Measurements from ENCODE around the gene PHLDA2. TPM values are rescaled to one million over a fixed set of nuclear protein-coding genes. Genes with fewer than 3 reads are reported as not detected.

Gene PHLDA2
- polyA plus RNA-seq (2013, experiment 1 of 2), result 272 TPM
- polyA plus RNA-seq (2013, experiment 2 of 2), result 276 TPM

- peak within 1 kb of the TSS; percentile 91 for H2BK15ac ChIP-seq (ENCODE audit: low read depth, poor library complexity, severe bottlenecking)
- H2AK5ac ChIP-seq (ENCODE audit: low read length, severe bottlenecking), result peak within 1 kb of the TSS; percentile 79
- peak within 1 kb of the TSS; percentile 84 to 91 for H3K4me3 ChIP-seq (ENCODE audit: insufficient read depth in 1 of 2, low read depth in 1 of 2, low read length in 2 of 2)
- H3K27ac ChIP-seq (ENCODE audit: low read length, poor library complexity, severe bottlenecking), result peak within 1 kb of the TSS; percentile 82
- peak within 1 kb of the TSS; percentile 97 for H4K8ac ChIP-seq (ENCODE audit: low read length)
- no peaks in the 10 kb centered on the region for H3K9me3 ChIP-seq (ENCODE audit: control insufficient read depth, low read length)
- H3K9ac ChIP-seq (ENCODE audit: low read length), result peak within 1 kb of the TSS; percentile 88
- peak within 1 kb of the TSS; percentile 92 for H3K4me2 ChIP-seq (ENCODE audit: low read length, poor library complexity, severe bottlenecking)
- H3K14ac ChIP-seq (ENCODE audit: low read length in 2 of 2), result peak within 1 kb of the TSS in 1 of 2 experiments; percentile 99
- DNase-seq, result peak; percentile 81
- H2BK5ac ChIP-seq (ENCODE audit: low read depth, low read length, poor library complexity, severe bottlenecking), result no peak within 1 kb of the TSS
- peak within 1 kb of the TSS; percentile 26 to 94 for H3K23ac ChIP-seq (ENCODE audit: low read length in 2 of 2)
- H2BK12ac ChIP-seq (ENCODE audit: low read length in 2 of 2), result peak within 1 kb of the TSS; percentile 42 to 91
- no peak within 1 kb of the TSS for H2AFZ ChIP-seq (ENCODE audit: low read depth, low read length)
- H3K18ac ChIP-seq (ENCODE audit: low read depth in 1 of 2, low read length in 2 of 2), result peak within 1 kb of the TSS; percentile 87 to 96
- H4K91ac ChIP-seq (ENCODE audit: low read length), result peak within 1 kb of the TSS; percentile 96
- peak within 1 kb of the TSS; percentile 86 to 92 for H3K4ac ChIP-seq (ENCODE audit: low read depth in 1 of 2, low read length in 2 of 2)
- under 1% methylated on average over 85 of the region's 113 CpGs for WGBS
- H3K36me3 ChIP-seq (ENCODE audit: control insufficient read depth in 1 of 2, insufficient read depth in 2 of 2, low read depth in 1 of 2, low read length in 2 of 2), result peaks cover 0 to 16% of the 10 kb centered on the region in 2 experiments
- H2BK120ac ChIP-seq (ENCODE audit: low read depth, low read length), result peak within 1 kb of the TSS; percentile 95
- peaks cover 58% of the 10 kb centered on the region for H3K4me1 ChIP-seq (ENCODE audit: control insufficient read depth, insufficient read depth, low read depth, low read length)
- H3K79me1 ChIP-seq (replicated peaks; ENCODE audit: low read length, poor library complexity, severe bottlenecking), result peaks cover 4% of the 10 kb centered on the region
- H3K27me3 ChIP-seq (ENCODE audit: control insufficient read depth in 1 of 2, insufficient read depth in 1 of 2, low read length in 2 of 2), result no peaks in the 10 kb centered on the region
These were observed at the start of gene PHLDA2 for GRCh38 chr11:2928605-2929530. TSS of gene PHLDA2 (minus strand) at chr11:2929420. CDS start at chr11:2929364, 56 bp downstream.

DNA sequence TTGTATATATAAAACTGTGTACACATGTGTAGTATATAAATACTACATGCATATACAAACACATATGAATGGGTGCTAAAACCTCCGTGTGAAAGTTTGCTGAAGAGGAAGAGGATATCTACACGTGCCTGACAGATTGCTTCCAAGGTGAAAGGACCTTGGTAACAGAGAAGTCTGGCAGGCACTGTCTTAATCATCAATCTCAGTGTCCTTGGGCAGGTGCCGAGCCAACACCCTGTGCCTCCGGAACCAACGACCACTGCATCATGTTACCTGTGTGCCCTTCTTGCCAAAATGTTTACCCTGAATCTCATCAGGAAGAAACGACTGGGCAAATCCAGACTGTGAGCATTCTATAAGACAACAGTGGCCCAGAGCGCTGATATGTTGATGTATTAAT, 47.9 kb upstream of the PHLDA2 start:
- Histone ChIP-seq H3K4ac (ENCODE audit: low read depth in 1 of 2, low read length in 2 of 2) (no peak overlapping the region), H2BK5ac (ENCODE audit: low read depth, low read length, poor library complexity, severe bottlenecking) (no peak overlapping the region), H3K4me1 (ENCODE audit: control insufficient read depth, insufficient read depth, low read depth, low read length) (peaks cover 1% of the 10 kb centered on the region), H3K4me3 (ENCODE audit: insufficient read depth in 1 of 2, low read depth in 1 of 2, low read length in 2 of 2) (no peak overlapping the region), H3K9me3 (ENCODE audit: control insufficient read depth, low read length) (no peaks in the 10 kb centered on the region), H3K14ac (ENCODE audit: low read length in 2 of 2) (no peak overlapping the region), H2BK120ac (ENCODE audit: low read depth, low read length) (no peak overlapping the region), H3K27me3 (ENCODE audit: control insufficient read depth in 1 of 2, insufficient read depth in 1 of 2, low read length in 2 of 2) (no peaks in the 10 kb centered on the region), H3K4me2 (ENCODE audit: low read length, poor library complexity, severe bottlenecking) (no peak overlapping the region), H3K23ac (ENCODE audit: low read length in 2 of 2) (no peak overlapping the region), H3K36me3 (ENCODE audit: control insufficient read depth in 1 of 2, insufficient read depth in 2 of 2, low read depth in 1 of 2, low read length in 2 of 2) (peaks cover 26 to 73% of the 10 kb centered on the region in 2 experiments), H3K27ac (ENCODE audit: low read length, poor library complexity, severe bottlenecking) (no peak overlapping the region), H3K9ac (ENCODE audit: low read length) (no peak overlapping the region), H2AFZ (ENCODE audit: low read depth, low read length) (no peak overlapping the region), H4K91ac (ENCODE audit: low read length) (no peak overlapping the region), H3K18ac (ENCODE audit: low read depth in 1 of 2, low read length in 2 of 2) (no peak overlapping the region), H2AK5ac (ENCODE audit: low read length, severe bottlenecking) (no peak overlapping the region), H2BK12ac (ENCODE audit: low read length in 2 of 2) (no peak overlapping the region), H2BK15ac (ENCODE audit: low read depth, poor library complexity, severe bottlenecking) (no peak overlapping the region), H4K8ac (ENCODE audit: low read length) (no peak overlapping the region), H3K79me1 (replicated peaks; ENCODE audit: low read length, poor library complexity, severe bottlenecking) (peaks cover 18% of the 10 kb centered on the region)
- DNase-seq, result no peak
- 97% methylated on average over 7 of the region's 7 CpGs for WGBS

- Histone ChIP-seq H3K18ac (ENCODE audit: low read depth in 1 of 2, low read length in 2 of 2) (no peak overlapping the region), H2BK120ac (ENCODE audit: low read depth, low read length) (no peak overlapping the region), H3K79me1 (replicated peaks; ENCODE audit: low read length, poor library complexity, severe bottlenecking) (peaks cover 18% of the 10 kb centered on the region), H3K27me3 (ENCODE audit: control insufficient read depth in 1 of 2, insufficient read depth in 1 of 2, low read length in 2 of 2) (no peaks in the 10 kb centered on the region), H2BK12ac (ENCODE audit: low read length in 2 of 2) (no peak overlapping the region), H3K9me3 (ENCODE audit: control insufficient read depth, low read length) (no peaks in the 10 kb centered on the region), H3K9ac (ENCODE audit: low read length) (no peak overlapping the region), H4K8ac (ENCODE audit: low read length) (no peak overlapping the region), H4K91ac (ENCODE audit: low read length) (no peak overlapping the region), H3K27ac (ENCODE audit: low read length, poor library complexity, severe bottlenecking) (no peak overlapping the region), H2AK5ac (ENCODE audit: low read length, severe bottlenecking) (no peak overlapping the region), H3K4me2 (ENCODE audit: low read length, poor library complexity, severe bottlenecking) (no peak overlapping the region), H2AFZ (ENCODE audit: low read depth, low read length) (no peak overlapping the region), H3K36me3 (ENCODE audit: control insufficient read depth in 1 of 2, insufficient read depth in 2 of 2, low read depth in 1 of 2, low read length in 2 of 2) (peaks cover 26 to 79% of the 10 kb centered on the region in 2 experiments), H3K23ac (ENCODE audit: low read length in 2 of 2) (no peak overlapping the region), H2BK15ac (ENCODE audit: low read depth, poor library complexity, severe bottlenecking) (no peak overlapping the region), H3K4me3 (ENCODE audit: insufficient read depth in 1 of 2, low read depth in 1 of 2, low read length in 2 of 2) (no peak overlapping the region), H3K4ac (ENCODE audit: low read depth in 1 of 2, low read length in 2 of 2) (no peak overlapping the region), H3K4me1 (ENCODE audit: control insufficient read depth, insufficient read depth, low read depth, low read length) (peaks cover 1% of the 10 kb centered on the region), H3K14ac (ENCODE audit: low read length in 2 of 2) (no peak overlapping the region), H2BK5ac (ENCODE audit: low read depth, low read length, poor library complexity, severe bottlenecking) (no peak overlapping the region)
- DNase-seq, result no peak
- WGBS, result 97% methylated on average over 6 of the region's 6 CpGs
These were observed 47.3 kb upstream of the PHLDA2 start for GRCh38 chr11:2976294-2977063.

DNA sequence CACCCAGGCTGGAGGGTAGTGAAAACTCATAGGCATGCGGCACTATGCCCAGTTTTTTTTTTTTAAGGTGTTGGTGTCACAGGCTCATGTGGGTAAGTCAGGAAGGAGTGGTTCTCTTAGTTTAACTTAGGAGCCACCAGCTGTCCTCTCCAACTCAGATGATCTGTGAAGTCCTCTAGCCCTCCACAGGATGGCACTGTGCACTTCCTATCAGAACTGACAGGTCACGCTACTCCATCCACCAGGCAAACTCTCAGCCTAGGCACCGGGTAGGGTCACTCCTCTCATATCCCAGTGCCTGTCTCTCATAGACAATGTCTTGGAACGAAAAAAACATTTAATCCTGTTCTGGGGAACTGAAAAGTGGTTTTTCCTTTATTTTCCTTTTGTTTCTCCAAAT, 46.4 kb upstream of the PHLDA2 start:
- Histone ChIP-seq H2BK5ac (ENCODE audit: low read depth, low read length, poor library complexity, severe bottlenecking) (no peak overlapping the region), H3K36me3 (ENCODE audit: control insufficient read depth in 1 of 2, insufficient read depth in 2 of 2, low read depth in 1 of 2, low read length in 2 of 2) (peaks cover 30 to 88% of the 10 kb centered on the region in 2 experiments), H3K4me1 (ENCODE audit: control insufficient read depth, insufficient read depth, low read depth, low read length) (no peaks in the 10 kb centered on the region), H3K14ac (ENCODE audit: low read length in 2 of 2) (no peak overlapping the region), H3K27ac (ENCODE audit: low read length, poor library complexity, severe bottlenecking) (no peak overlapping the region), H2AK5ac (ENCODE audit: low read length, severe bottlenecking) (no peak overlapping the region), H2AFZ (ENCODE audit: low read depth, low read length) (no peak overlapping the region), H3K4me2 (ENCODE audit: low read length, poor library complexity, severe bottlenecking) (no peak overlapping the region), H2BK15ac (ENCODE audit: low read depth, poor library complexity, severe bottlenecking) (no peak overlapping the region), H4K91ac (ENCODE audit: low read length) (no peak overlapping the region), H2BK12ac (ENCODE audit: low read length in 2 of 2) (no peak overlapping the region), H3K4me3 (ENCODE audit: insufficient read depth in 1 of 2, low read depth in 1 of 2, low read length in 2 of 2) (no peak overlapping the region), H4K8ac (ENCODE audit: low read length) (no peak overlapping the region), H2BK120ac (ENCODE audit: low read depth, low read length) (no peak overlapping the region), H3K79me1 (replicated peaks; ENCODE audit: low read length, poor library complexity, severe bottlenecking) (peaks cover 20% of the 10 kb centered on the region), H3K27me3 (ENCODE audit: control insufficient read depth in 1 of 2, insufficient read depth in 1 of 2, low read length in 2 of 2) (no peaks in the 10 kb centered on the region), H3K23ac (ENCODE audit: low read length in 2 of 2) (no peak overlapping the region), H3K18ac (ENCODE audit: low read depth in 1 of 2, low read length in 2 of 2) (no peak overlapping the region), H3K9ac (ENCODE audit: low read length) (no peak overlapping the region), H3K9me3 (ENCODE audit: control insufficient read depth, low read length) (no peaks in the 10 kb centered on the region), H3K4ac (ENCODE audit: low read depth in 1 of 2, low read length in 2 of 2) (no peak overlapping the region)
- WGBS, result 95% methylated on average over 3 of the region's 4 CpGs
- DNase-seq, result peak; percentile 58
